NOMO-1 treated with DMSO at 0.1 percent for 48 hours (cell line): ENCODE results near the gene NDUFAF2.
"Not testable (repeated sequence)": the region's sequence is repeated elsewhere in the genome, so short reads cannot be mapped to it uniquely, and the experiment has no call there.

ENCODE experiments used
- DNase-seq: peaks from one replicate; lab custom pipeline; 2025; ENCODE audit not compliant: unreplicated experiment; lab: John Stamatoyannopoulos, UW

The NDUFAF2 gene

GRCh38 chr5:60992871-60993270 lies 47.9 kb downstream of the NDUFAF2 start:
- no peak for DNase-seq

- no peak for DNase-seq
Observed at GRCh38 chr5:60993425-60993824, 48.4 kb downstream of the NDUFAF2 start.

GRCh38 chr5:60993875-60994571 lies 49.0 kb downstream of the NDUFAF2 start:
- no peak for DNase-seq

GRCh38 chr5:60996368-60996767 lies 51.4 kb downstream of the NDUFAF2 start:
- no peak for DNase-seq

- no peak for DNase-seq
Observed at GRCh38 chr5:60997721-60998120, 52.7 kb downstream of the NDUFAF2 start.

GRCh38 chr5:61000887-61001286 lies 55.9 kb downstream of the NDUFAF2 start:
- no peak for DNase-seq

- no peak for DNase-seq
Observed at GRCh38 chr5:61001647-61002046, 56.6 kb downstream of the NDUFAF2 start.

GRCh38 chr5:61002611-61003355 lies 57.8 kb downstream of the NDUFAF2 start:
- no peak for DNase-seq

GRCh38 chr5:61004448-61004847 lies 59.4 kb downstream of the NDUFAF2 start:
- DNase-seq = no peak

GRCh38 chr5:61009907-61010306 lies 64.9 kb downstream of the NDUFAF2 start:
- DNase-seq = no peak

- no peak for DNase-seq
Observed at GRCh38 chr5:61010467-61011454, 65.8 kb downstream of the NDUFAF2 start.

GRCh38 chr5:61018062-61018461 lies 73.1 kb downstream of the NDUFAF2 start:
- DNase-seq = no peak

- no peak for DNase-seq
Observed at GRCh38 chr5:61019642-61020041, 74.6 kb downstream of the NDUFAF2 start.

GRCh38 chr5:61020415-61020814 lies 75.4 kb downstream of the NDUFAF2 start:
- DNase-seq = no peak

GRCh38 chr5:61023131-61023530 lies 78.1 kb downstream of the NDUFAF2 start:
- no peak for DNase-seq

GRCh38 chr5:61026004-61026403 lies 81.0 kb downstream of the NDUFAF2 start:
- no peak for DNase-seq

- DNase-seq = no peak
Observed at GRCh38 chr5:61028382-61028781, 83.4 kb downstream of the NDUFAF2 start.

GRCh38 chr5:61029456-61030162 lies 84.6 kb downstream of the NDUFAF2 start:
- no peak for DNase-seq

- no peak for DNase-seq
Observed at GRCh38 chr5:61030163-61030482, 85.1 kb downstream of the NDUFAF2 start.

GRCh38 chr5:61031301-61031700 lies 86.3 kb downstream of the NDUFAF2 start:
- not testable (repeated sequence) for DNase-seq

GRCh38 chr5:61044545-61044944 lies 99.5 kb downstream of the NDUFAF2 start:
- DNase-seq = no peak
